ENCODE measurements around the gene LARP4.
"Not testable (repeated sequence)": the region's sequence is repeated elsewhere in the genome, so short reads cannot be mapped to it uniquely, and the experiment has no call there.

The LARP4 gene

GRCh38 chr12:50498119-50498518 is 97.4 kb downstream of the LARP4 start:
- DNase-seq = not testable (repeated sequence)

- peak; percentile 87 for DNase-seq
Observed at GRCh38 chr12:50504798-50505674, 104.4 kb downstream of the LARP4 start, which contains the start of gene DIP2B. TSS of gene DIP2B (plus strand) at chr12:50504985. CDS start at chr12:50505141, 156 bp downstream.

GRCh38 chr12:50505675-50506530 is 105.2 kb downstream of the LARP4 start:
- peak; percentile 36 for DNase-seq

GRCh38 chr12:50506753-50507473 is 106.2 kb downstream of the LARP4 start:
- DNase-seq = no peak

GRCh38 chr12:50507474-50507838 is 106.8 kb downstream of the LARP4 start:
- no peak for DNase-seq

- DNase-seq = no peak
Observed at GRCh38 chr12:50507930-50508329, 107.2 kb downstream of the LARP4 start.

- DNase-seq = no peak
Observed at GRCh38 chr12:50508414-50508813, 107.7 kb downstream of the LARP4 start.

- no peak for DNase-seq
Observed at GRCh38 chr12:50508970-50509663, 108.4 kb downstream of the LARP4 start.

- DNase-seq = no peak
Observed at GRCh38 chr12:50514526-50515276, 114.0 kb downstream of the LARP4 start.

GRCh38 chr12:50515587-50515986 is 114.9 kb downstream of the LARP4 start:
- no peak for DNase-seq

- DNase-seq = peak; percentile 31
Observed at GRCh38 chr12:50517421-50518048, 116.8 kb downstream of the LARP4 start.

- no peak for DNase-seq
Observed at GRCh38 chr12:50518090-50518489, 117.4 kb downstream of the LARP4 start.

- DNase-seq = no peak
Observed at GRCh38 chr12:50519353-50519752, 118.7 kb downstream of the LARP4 start.

GRCh38 chr12:50520416-50521207 is 119.9 kb downstream of the LARP4 start:
- no peak for DNase-seq

- not testable (repeated sequence) for DNase-seq
Observed at GRCh38 chr12:50521781-50522180, 121.1 kb downstream of the LARP4 start.

GRCh38 chr12:50523772-50524171 is 123.1 kb downstream of the LARP4 start:
- DNase-seq = no peak

GRCh38 chr12:50524621-50525020 is 123.9 kb downstream of the LARP4 start:
- DNase-seq = no peak

GRCh38 chr12:50525422-50525821 is 124.7 kb downstream of the LARP4 start:
- no peak for DNase-seq

- no peak for DNase-seq
Observed at GRCh38 chr12:50527359-50527726, 126.7 kb downstream of the LARP4 start.

- DNase-seq = no peak
Observed at GRCh38 chr12:50528800-50529199, 128.1 kb downstream of the LARP4 start.

All from kidney glomerular epithelial cell (primary cell).